HFFc6 (cell line): ENCODE results near the gene ZNF605. TPM values are rescaled to one million over a fixed set of nuclear protein-coding genes. Genes with fewer than 3 reads are reported as not detected.
"Not testable (repeated sequence)": the region's sequence is repeated elsewhere in the genome, so short reads cannot be mapped to it uniquely, and the experiment has no call there.

Experiments
- DNase-seq: peaks from one replicate; pipeline ENCODE4 v3.0.0-alpha.2; 2018
- H3K27ac Mint-ChIP-seq: 2 replicates; pipeline ENCODE4 v1.8.0; 2020; ENCODE audit warnings: mild to moderate bottlenecking, mixed read lengths
- H3K27me3 Mint-ChIP-seq: 2 replicates; pipeline ENCODE4 v1.8.0; 2021; ENCODE audit warnings: mild to moderate bottlenecking, moderate library complexity, mixed read lengths; ENCODE audit not compliant: insufficient read depth
- H3K36me3 Mint-ChIP-seq: 2 replicates; pipeline ENCODE4 v1.8.0; 2021; ENCODE audit warnings: low read depth, mixed read lengths
- H3K4me1 Mint-ChIP-seq: 2 replicates; pipeline ENCODE4 v1.8.0; 2020; ENCODE audit warnings: low read depth, mixed read lengths
- H3K4me3 Mint-ChIP-seq: 2 replicates; pipeline ENCODE4 v1.8.0; 2020; ENCODE audit warnings: mild to moderate bottlenecking, moderate library complexity, mixed read lengths
- H3K9me3 Mint-ChIP-seq: 2 replicates; pipeline ENCODE4 v1.8.0; 2020; ENCODE audit warnings: mild to moderate bottlenecking, mixed read lengths
- total RNA-seq, 6 experiments: library from RNA; stranded (reverse); fragmentation: NEBNext Ultra II Directional; extraction: Animal tissue kit (Norgen Biotek cat#: 25700); gene quantifications; 2 replicates in 1 of 6; 3 replicates in 5 of 6; pipeline ENCODE4 v1.2.3, GENCODE V29; 2021
- TF ChIP-seq, protein P1 (sequence below): fragments of 200-600 bp; sonication (generic); IDR thresholded peaks from 2 replicates; pipeline ENCODE4 v1.5.0; 2021; ENCODE audit warnings: antibody characterized with exemption, mild to moderate bottlenecking

Gene ZNF605
- total RNA-seq, 6 experiments from 2014 or later: 6.2 to 11.8 (median 7.6) TPM

- H3K27me3 Mint-ChIP-seq: no peaks in the 10 kb centered on the region; the same call in 1 of the 2 replicates
- DNase-seq: no peak
- peaks cover 61% of the 10 kb centered on the region for H3K9me3 Mint-ChIP-seq
- peaks cover 11% of the 10 kb centered on the region for H3K4me1 Mint-ChIP-seq
- H3K36me3 Mint-ChIP-seq: peaks cover 72% of the 10 kb centered on the region
- TF ChIP-seq, protein P1, sequence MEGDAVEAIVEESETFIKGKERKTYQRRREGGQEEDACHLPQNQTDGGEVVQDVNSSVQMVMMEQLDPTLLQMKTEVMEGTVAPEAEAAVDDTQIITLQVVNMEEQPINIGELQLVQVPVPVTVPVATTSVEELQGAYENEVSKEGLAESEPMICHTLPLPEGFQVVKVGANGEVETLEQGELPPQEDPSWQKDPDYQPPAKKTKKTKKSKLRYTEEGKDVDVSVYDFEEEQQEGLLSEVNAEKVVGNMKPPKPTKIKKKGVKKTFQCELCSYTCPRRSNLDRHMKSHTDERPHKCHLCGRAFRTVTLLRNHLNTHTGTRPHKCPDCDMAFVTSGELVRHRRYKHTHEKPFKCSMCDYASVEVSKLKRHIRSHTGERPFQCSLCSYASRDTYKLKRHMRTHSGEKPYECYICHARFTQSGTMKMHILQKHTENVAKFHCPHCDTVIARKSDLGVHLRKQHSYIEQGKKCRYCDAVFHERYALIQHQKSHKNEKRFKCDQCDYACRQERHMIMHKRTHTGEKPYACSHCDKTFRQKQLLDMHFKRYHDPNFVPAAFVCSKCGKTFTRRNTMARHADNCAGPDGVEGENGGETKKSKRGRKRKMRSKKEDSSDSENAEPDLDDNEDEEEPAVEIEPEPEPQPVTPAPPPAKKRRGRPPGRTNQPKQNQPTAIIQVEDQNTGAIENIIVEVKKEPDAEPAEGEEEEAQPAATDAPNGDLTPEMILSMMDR: no peak
- H3K27ac Mint-ChIP-seq: peak overlapping the region; percentile 100
- H3K4me3 Mint-ChIP-seq: peak overlapping the region; percentile 98
Observed at GRCh38 chr12:132886529-132887477, 69.3 kb downstream of the ZNF605 start.

- Mint-ChIP-seq H3K4me1 (peaks cover 7% of the 10 kb centered on the region), H3K27me3 (no peaks in the 10 kb centered on the region; the same call in 1 of the 2 replicates), H3K9me3 (peaks cover 22% of the 10 kb centered on the region), H3K4me3 (no peak overlapping the region), H3K27ac (peak overlapping the region; percentile 42; the same call in 1 of the 2 replicates), H3K36me3 (peaks cover 55% of the 10 kb centered on the region)
- DNase-seq: peak; percentile 53
- TF ChIP-seq, protein P1: no peak
Observed at GRCh38 chr12:132881818-132882217, 74.3 kb downstream of the ZNF605 start.

DNA sequence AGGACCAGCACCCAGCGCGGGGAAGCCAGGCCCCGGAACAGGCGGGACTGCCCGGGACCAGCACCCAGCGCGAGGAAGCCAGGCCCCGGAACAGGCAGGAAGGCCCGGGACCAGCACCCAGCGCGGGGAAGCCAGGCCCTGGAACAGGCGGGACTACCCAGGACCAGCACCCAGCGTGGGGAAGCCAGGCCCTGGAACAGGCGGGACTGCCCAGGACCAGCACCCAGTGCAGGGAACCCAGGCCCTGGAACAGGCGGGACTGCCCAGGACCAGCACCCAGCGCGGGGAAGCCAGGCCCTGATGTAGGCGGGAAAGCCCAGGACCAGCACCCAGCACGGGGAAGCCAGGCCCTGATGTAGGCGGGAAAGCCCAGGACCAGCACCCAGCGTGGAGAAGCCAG lies 81.5 kb downstream of the ZNF605 start:
- H3K27me3 Mint-ChIP-seq, H3K9me3 Mint-ChIP-seq: not testable (repeated sequence)

DNA sequence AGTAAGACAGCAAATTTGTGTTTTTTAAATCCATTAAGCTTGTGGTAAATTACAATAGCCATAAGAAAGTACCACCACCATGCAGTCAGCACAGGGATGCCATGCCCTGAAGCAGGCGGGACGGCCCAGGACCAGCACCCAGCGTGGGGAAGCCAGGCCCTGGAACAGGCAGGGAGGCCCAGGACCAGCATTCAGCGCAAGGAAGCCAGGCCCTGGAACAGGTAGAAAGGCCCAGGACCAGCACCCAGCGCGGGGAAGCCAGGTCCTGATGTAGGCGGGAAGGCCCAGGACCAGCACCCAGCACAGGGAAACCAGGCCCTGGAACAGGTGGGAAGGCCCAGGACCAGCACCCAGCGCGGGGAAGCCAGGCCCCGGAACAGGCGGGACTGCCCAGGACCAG lies 81.9 kb downstream of the ZNF605 start:
- no peak overlapping the region for H3K27ac Mint-ChIP-seq
- H3K36me3 Mint-ChIP-seq: peaks cover 41% of the 10 kb centered on the region
- no peak for DNase-seq
- H3K9me3 Mint-ChIP-seq: no peaks in the 10 kb centered on the region
- TF ChIP-seq, protein P1: no peak
- no peak overlapping the region for H3K4me3 Mint-ChIP-seq
- peaks cover 3% of the 10 kb centered on the region; the same call in 1 of the 2 replicates for H3K27me3 Mint-ChIP-seq
- H3K4me1 Mint-ChIP-seq: no peaks in the 10 kb centered on the region

More for the DNA sequence above, 81.5 kb downstream of the ZNF605 start:
- not testable (repeated sequence) for DNase-seq, H3K4me3 Mint-ChIP-seq, H3K27ac Mint-ChIP-seq, H3K4me1 Mint-ChIP-seq
- H3K36me3 Mint-ChIP-seq: peaks cover 37% of the 10 kb centered on the region

DNA sequence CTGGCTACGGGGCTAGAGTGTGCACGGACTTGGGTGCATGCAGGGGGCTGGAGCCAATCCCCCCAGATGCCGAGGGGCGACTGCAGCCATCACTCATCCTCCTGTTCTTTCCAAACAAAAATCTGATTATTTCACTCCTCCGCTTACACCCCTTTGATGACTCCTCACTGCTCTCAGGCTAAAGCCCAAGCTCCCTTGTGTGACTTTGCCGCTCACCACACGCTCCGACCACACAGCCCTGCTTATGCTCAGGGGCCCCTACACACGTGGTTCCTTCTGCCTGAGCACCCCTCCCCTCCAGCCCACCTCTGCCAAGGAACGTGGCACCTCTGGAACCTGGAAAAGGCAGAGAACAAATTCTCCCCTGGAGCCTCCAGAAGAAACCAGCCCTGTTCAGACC lies 82.4 kb downstream of the ZNF605 start:
- no peak overlapping the region for H3K27ac Mint-ChIP-seq
- TF ChIP-seq, protein P1: no peak
- no peak for DNase-seq
- no peaks in the 10 kb centered on the region for H3K4me1 Mint-ChIP-seq
- H3K27me3 Mint-ChIP-seq: peaks cover 3% of the 10 kb centered on the region; the same call in 1 of the 2 replicates
- no peak overlapping the region for H3K4me3 Mint-ChIP-seq
- H3K9me3 Mint-ChIP-seq: no peaks in the 10 kb centered on the region
- peaks cover 42% of the 10 kb centered on the region for H3K36me3 Mint-ChIP-seq

- peaks cover 3% of the 10 kb centered on the region; the same call in 1 of the 2 replicates for H3K27me3 Mint-ChIP-seq
- TF ChIP-seq, protein P1: no peak
- H3K36me3 Mint-ChIP-seq: peaks cover 45% of the 10 kb centered on the region
- DNase-seq: no peak
- 0 out of 2 replicates have a peak, but pooled peaks cover under 1% of the 10 kb centered on the region for H3K9me3 Mint-ChIP-seq
- H3K4me3 Mint-ChIP-seq: no peak overlapping the region
- H3K27ac Mint-ChIP-seq: no peak overlapping the region
- no peaks in the 10 kb centered on the region for H3K4me1 Mint-ChIP-seq
Observed at GRCh38 chr12:132872975-132873421, 83.1 kb downstream of the ZNF605 start.
